CD8-positive, alpha-beta memory T cell (primary cell): ENCODE results near the gene BMPR1B. TPM values are rescaled to one million over a fixed set of nuclear protein-coding genes. Genes with fewer than 3 reads are reported as not detected.

Source experiments
- CTCF ChIA-PET: fragments of 350-600 bp; sonication (Branson Sonifier 250); formaldehyde crosslinking; loops from one replicate; lab custom pipeline; 2021; ENCODE audit warnings: antibody characterized with exemption; lab: Charles Lee
- POLR2A ChIA-PET: fragments of 350-600 bp; sonication (Branson Sonifier 250); formaldehyde crosslinking; loops from one replicate; lab custom pipeline; 2021; ENCODE audit warnings: antibody characterized with exemption; lab: Charles Lee
- DNase-seq, 5 donors: peaks; one replicate each; pipeline versions ENCODE4 v3.0.0 to v3.0.0-alpha.2; 2020 to 2022; ENCODE audit warnings: mixed read lengths in 1 of 5
- H3K27ac ChIP-seq: one replicate; pipeline ENCODE4 v1.7.0; 2013; ENCODE audit warnings: low read depth, mild to moderate bottlenecking, low read length, moderate library complexity
- H3K27me3 ChIP-seq: 2 replicates; pipeline ENCODE4 v1.7.0; 2013; ENCODE audit warnings: low read length, mild to moderate bottlenecking; ENCODE audit not compliant: insufficient read depth, poor library complexity, severe bottlenecking
- H3K36me3 ChIP-seq: 2 replicates; pipeline ENCODE4 v1.7.0; 2013; ENCODE audit warnings: mild to moderate bottlenecking, low read length, moderate library complexity; ENCODE audit not compliant: insufficient read depth
- H3K4me1 ChIP-seq: 2 replicates; pipeline ENCODE4 v1.7.0; 2013; ENCODE audit warnings: mild to moderate bottlenecking, low read length, moderate library complexity; ENCODE audit not compliant: insufficient read depth
- H3K4me3 ChIP-seq: 2 replicates; pipeline ENCODE4 v1.7.0; 2013; ENCODE audit warnings: mild to moderate bottlenecking, low read length
- H3K9me3 ChIP-seq: 2 replicates; pipeline ENCODE4 v1.7.0; 2013; ENCODE audit warnings: mild to moderate bottlenecking, low read length
- H3K27ac Mint-ChIP-seq, 8 donors: one replicate each; pipeline ENCODE4 v1.8.0; 2020 to 2021; ENCODE audit warnings: mixed read lengths in 8 of 8, mild to moderate bottlenecking in 6 of 8, inconsistent platforms in 3 of 8, moderate library complexity in 3 of 8
- H3K27me3 Mint-ChIP-seq, 2 donors: one replicate each; pipeline ENCODE4 v1.8.0; 2020 to 2021; ENCODE audit warnings: mixed read lengths in 2 of 2, mild to moderate bottlenecking in 1 of 2, moderate library complexity in 1 of 2
- H3K36me3 Mint-ChIP-seq, 3 donors: one replicate each; pipeline ENCODE4 v1.8.0; 2020 to 2021; ENCODE audit warnings: mixed read lengths in 3 of 3, inconsistent platforms in 1 of 3, mild to moderate bottlenecking in 1 of 3
- H3K4me1 Mint-ChIP-seq, 3 donors: one replicate each; pipeline ENCODE4 v1.8.0; 2020 to 2021; ENCODE audit warnings: mixed read lengths in 3 of 3, inconsistent platforms in 1 of 3, mild to moderate bottlenecking in 1 of 3
- H3K4me3 Mint-ChIP-seq, 7 donors: one replicate each; pipeline ENCODE4 v1.8.0; 2020 to 2021; ENCODE audit warnings: mixed read lengths in 7 of 7, mild to moderate bottlenecking in 6 of 7, moderate library complexity in 4 of 7, inconsistent platforms in 2 of 7
- H3K9me3 Mint-ChIP-seq, 5 donors: one replicate each; pipeline ENCODE4 v1.8.0; 2020 to 2022; ENCODE audit warnings: mixed read lengths in 5 of 5, mild to moderate bottlenecking in 3 of 5, moderate library complexity in 2 of 5, inconsistent platforms in 1 of 5
- polyA plus RNA-seq: library from polyadenylated mRNA; unstranded; fragments of 300-500 nt; fragmentation: Illumina TruSeq; gene quantifications from one replicate; pipeline ENCODE4 v1.2.3, GENCODE V29; 2021
- total RNA-seq, 2 experiments: library from RNA; stranded (reverse); gene quantifications; one replicate each; pipeline ENCODE4 v1.2.3, GENCODE V29; 2021

The BMPR1B gene
- total and polyA plus RNA-seq, 3 experiments from 2014 or later, result 0.14 TPM; not detected in 2

DNA sequence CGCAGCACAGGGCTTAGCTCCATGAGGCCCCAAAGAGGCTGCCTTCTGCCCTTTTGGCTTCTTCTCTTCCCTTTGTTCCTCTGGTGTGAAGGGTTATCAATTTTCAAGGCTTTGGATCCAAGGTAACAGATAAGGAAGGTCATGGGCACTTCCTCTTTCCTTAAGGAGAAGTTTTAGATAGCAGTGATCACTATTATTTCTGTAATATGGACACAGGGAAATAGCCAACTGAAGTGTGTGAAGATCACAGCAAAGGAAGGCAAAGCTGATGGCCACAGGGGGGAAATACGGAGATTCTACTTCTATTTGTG, 424.2 kb downstream of the BMPR1B start:
- no peak overlapping the region for H3K4me3 ChIP-seq
- no peaks in the 10 kb centered on the region for H3K9me3 ChIP-seq
- H3K4me1 ChIP-seq, result no peaks in the 10 kb centered on the region
- ChIA-PET CTCF (no interaction called here), POLR2A (no interaction called here)
- no peaks in the 10 kb centered on the region for H3K36me3 ChIP-seq
- Mint-ChIP-seq H3K27ac (peak overlapping the region in 1 of 8 donors; percentile 10), H3K4me1 (peaks cover 0 to 2% (median 0%) of the 10 kb centered on the region in 3 donors), H3K27me3 (peaks cover 5 to 8% of the 10 kb centered on the region in 2 donors), H3K36me3 (no peaks in the 10 kb centered on the region), H3K9me3 (peaks cover 0 to 6% (median 4%) of the 10 kb centered on the region in 5 donors), H3K4me3 (no peak overlapping the region)
- H3K27me3 ChIP-seq, result no peaks in the 10 kb centered on the region
- H3K27ac ChIP-seq, result no peak overlapping the region
- DNase-seq, result no peak

DNA sequence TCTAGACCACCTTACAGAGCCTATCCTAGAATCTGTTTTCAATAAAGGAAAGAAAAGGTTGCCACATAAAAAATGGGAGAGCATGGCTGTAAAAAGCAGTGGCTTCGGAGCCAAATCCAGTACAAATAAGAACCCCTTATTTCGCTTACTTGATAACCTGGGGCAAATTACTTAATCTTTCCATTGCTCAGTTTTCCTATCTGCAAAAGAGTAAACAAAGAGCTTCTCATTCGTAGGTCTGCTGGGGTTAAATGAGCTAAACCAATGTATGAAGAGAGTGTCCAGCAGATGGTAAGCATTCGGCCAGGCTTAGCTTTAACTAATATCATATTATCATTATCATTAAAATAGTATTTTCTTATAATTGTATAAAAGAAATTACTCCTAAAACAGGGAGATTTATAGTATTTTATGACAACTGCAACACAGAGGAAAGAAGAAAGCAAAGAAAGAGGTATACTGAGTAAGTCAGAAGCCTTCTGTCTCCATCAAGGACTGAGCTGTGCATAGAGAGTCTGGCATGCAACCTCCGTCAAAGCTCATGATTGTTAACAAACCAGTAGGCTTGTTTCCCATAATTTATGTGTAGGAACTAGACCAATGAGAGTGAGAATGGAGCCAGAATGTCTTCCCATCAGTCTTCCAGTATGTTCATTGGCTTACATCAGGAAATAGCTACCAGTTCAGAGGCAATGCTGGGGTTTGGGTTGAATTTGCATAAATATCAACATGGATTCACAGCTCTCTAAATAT, 426.1 kb downstream of the BMPR1B start:
- no peaks in the 10 kb centered on the region for H3K9me3 Mint-ChIP-seq

DNA sequence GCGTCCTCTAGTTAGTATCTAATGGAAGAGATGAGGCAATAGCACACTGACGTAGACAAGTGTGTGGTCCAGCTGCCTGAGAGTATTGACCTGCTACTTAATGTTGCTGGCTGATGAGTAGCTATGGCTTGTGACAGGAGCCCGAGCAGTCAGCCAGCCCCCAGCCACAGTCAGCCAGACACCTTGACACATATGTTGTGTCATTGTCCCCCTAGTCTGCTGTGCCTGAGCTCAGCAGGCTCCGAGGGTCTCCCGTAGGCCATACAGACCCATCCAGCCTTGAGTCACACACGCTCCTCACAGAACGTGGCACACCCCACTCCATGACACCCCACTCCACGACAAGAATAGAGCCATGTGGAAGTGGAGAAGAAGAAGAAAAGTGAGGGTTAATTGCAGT, 428.9 kb downstream of the BMPR1B start:
- H3K4me1 ChIP-seq, result peaks cover 6% of the 10 kb centered on the region
- H3K27me3 Mint-ChIP-seq, result peaks cover 0 to 2% of the 10 kb centered on the region in 2 donors
- H3K27ac ChIP-seq, result no peak overlapping the region
- H3K36me3 ChIP-seq, result no peaks in the 10 kb centered on the region
- no peaks in the 10 kb centered on the region for H3K9me3 ChIP-seq
- H3K4me3 Mint-ChIP-seq, result no peak overlapping the region
- ChIA-PET POLR2A (no interaction called here), CTCF (no interaction called here)
- DNase-seq, result no peak
- H3K36me3 Mint-ChIP-seq, result no peaks in the 10 kb centered on the region
- peaks cover 0 to 3% (median 0%) of the 10 kb centered on the region in 5 donors for H3K9me3 Mint-ChIP-seq
- no peak overlapping the region for H3K4me3 ChIP-seq
- H3K4me1 Mint-ChIP-seq, result peaks cover 6 to 12% (median 10%) of the 10 kb centered on the region in 3 donors
- H3K27ac Mint-ChIP-seq, result peak overlapping the region in 1 of 8 donors; percentile 34
- H3K27me3 ChIP-seq, result no peaks in the 10 kb centered on the region

More for the DNA sequence above, 426.1 kb downstream of the BMPR1B start:
- POLR2A ChIA-PET, result no interaction called here
- no peak for DNase-seq
- H3K27me3 ChIP-seq, result no peaks in the 10 kb centered on the region
- Mint-ChIP-seq H3K4me1 (peaks cover 5 to 6% (median 6%) of the 10 kb centered on the region in 3 donors), H3K36me3 (no peaks in the 10 kb centered on the region), H3K27ac (no peak overlapping the region), H3K4me3 (no peak overlapping the region), H3K27me3 (peaks cover 5 to 8% of the 10 kb centered on the region in 2 donors)
- peaks cover 4% of the 10 kb centered on the region for H3K4me1 ChIP-seq
- H3K27ac ChIP-seq, result no peak overlapping the region
- CTCF ChIA-PET, result interaction anchor here (0.5 kb wide), 1 partner anchor 27 kb away, joined by 3 read pairs; no protein-coding TSS in a partner anchor
- H3K9me3 ChIP-seq, result no peaks in the 10 kb centered on the region
- H3K36me3 ChIP-seq, result no peaks in the 10 kb centered on the region
- H3K4me3 ChIP-seq, result no peak overlapping the region

- Histone ChIP-seq H3K9me3 (no peaks in the 10 kb centered on the region), H3K27me3 (no peaks in the 10 kb centered on the region), H3K4me3 (no peak overlapping the region), H3K27ac (no peak overlapping the region), H3K4me1 (peaks cover 6% of the 10 kb centered on the region), H3K36me3 (no peaks in the 10 kb centered on the region)
- CTCF ChIA-PET, result no interaction called here
- no peak overlapping the region for H3K4me3 Mint-ChIP-seq
- peak in 1 of 5 donors; percentile 10 for DNase-seq
- POLR2A ChIA-PET, result no interaction called here
- H3K36me3 Mint-ChIP-seq, result no peaks in the 10 kb centered on the region
- no peaks in the 10 kb centered on the region for H3K27me3 Mint-ChIP-seq
- peak overlapping the region in 3 of 8 donors; percentile 0 to 70 (median 54) for H3K27ac Mint-ChIP-seq
- peaks cover 0 to 5% (median 0%) of the 10 kb centered on the region in 5 donors for H3K9me3 Mint-ChIP-seq
- H3K4me1 Mint-ChIP-seq, result peaks cover 11 to 12% (median 11%) of the 10 kb centered on the region in 3 donors
These were observed 431.1 kb downstream of the BMPR1B start for GRCh38 chr4:95188701-95189370.

DNA sequence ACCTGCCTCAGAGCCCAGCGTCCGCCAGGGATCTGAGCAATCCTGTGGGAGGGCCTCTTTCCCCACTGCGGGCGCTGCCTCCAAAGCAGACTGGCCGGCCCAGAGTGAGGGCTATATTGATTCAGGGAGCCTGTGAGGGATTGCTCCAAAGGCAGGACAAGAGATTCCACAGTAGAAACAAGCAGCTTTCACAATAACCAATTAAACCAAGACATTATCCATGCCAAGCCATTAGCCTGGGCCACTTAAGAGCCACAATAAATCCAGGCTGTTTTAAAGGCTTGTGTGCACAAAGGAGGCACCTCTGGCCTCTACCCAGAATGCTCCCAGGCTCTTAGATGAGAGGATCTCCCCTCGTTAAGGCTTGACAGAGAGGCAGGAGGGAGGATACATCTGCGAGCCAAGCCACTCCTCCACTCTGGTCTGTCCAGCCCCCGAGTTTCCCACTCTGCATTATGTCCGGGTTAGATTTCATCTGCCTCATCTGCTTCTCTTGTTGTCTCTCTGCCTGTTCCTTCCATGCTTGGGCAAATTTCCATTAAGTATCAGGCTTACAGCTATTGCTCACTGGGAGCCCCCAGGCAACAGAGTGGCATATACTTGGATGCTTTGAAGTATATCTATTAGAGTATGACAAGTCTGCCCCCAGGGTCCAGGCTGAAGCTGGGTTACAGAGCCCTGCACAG, 433.1 kb downstream of the BMPR1B start:
- ChIA-PET POLR2A (no interaction called here), CTCF (no interaction called here)
- H3K36me3 Mint-ChIP-seq, result no peaks in the 10 kb centered on the region
- no peak overlapping the region for H3K27ac Mint-ChIP-seq
- no peak for DNase-seq
- no peaks in the 10 kb centered on the region for H3K36me3 ChIP-seq
- H3K9me3 Mint-ChIP-seq, result peaks cover 0 to 5% (median 0%) of the 10 kb centered on the region in 5 donors
- peaks cover 11 to 12% (median 11%) of the 10 kb centered on the region in 3 donors for H3K4me1 Mint-ChIP-seq
- no peaks in the 10 kb centered on the region for H3K9me3 ChIP-seq
- H3K4me3 Mint-ChIP-seq, result no peak overlapping the region
- no peaks in the 10 kb centered on the region for H3K27me3 ChIP-seq
- H3K4me3 ChIP-seq, result no peak overlapping the region
- no peak overlapping the region for H3K27ac ChIP-seq
- H3K27me3 Mint-ChIP-seq, result no peaks in the 10 kb centered on the region
- peaks cover 6% of the 10 kb centered on the region for H3K4me1 ChIP-seq

DNA sequence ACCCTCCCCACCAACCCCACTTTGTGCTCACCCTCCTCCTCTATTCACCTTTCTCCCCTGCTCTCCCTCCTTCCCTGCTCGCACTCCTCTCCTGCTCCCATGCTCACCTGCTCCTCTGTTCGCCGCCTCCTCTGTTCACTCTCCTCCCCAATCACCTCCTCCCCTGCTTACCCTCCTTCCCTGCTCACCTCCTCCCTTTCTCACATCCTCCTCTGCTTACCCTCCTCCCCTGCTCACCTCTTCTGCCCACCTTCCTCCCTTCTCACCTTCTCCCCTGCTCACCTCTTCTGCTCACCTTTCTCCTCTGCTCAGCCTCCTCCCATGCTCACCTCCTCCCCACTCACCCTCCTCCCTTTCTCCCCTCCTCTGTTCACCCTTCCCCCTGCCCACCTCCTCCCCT, 433.8 kb downstream of the BMPR1B start:
- no peaks in the 10 kb centered on the region for H3K27me3 ChIP-seq
- no peaks in the 10 kb centered on the region for H3K9me3 ChIP-seq
- no peak overlapping the region for H3K27ac ChIP-seq
- Mint-ChIP-seq H3K9me3 (peaks cover 0 to 5% (median 0%) of the 10 kb centered on the region in 5 donors), H3K4me3 (no peak overlapping the region), H3K4me1 (peaks cover 11 to 12% (median 11%) of the 10 kb centered on the region in 3 donors), H3K27ac (peak overlapping the region in 1 of 8 donors; percentile 12), H3K27me3 (no peaks in the 10 kb centered on the region), H3K36me3 (no peaks in the 10 kb centered on the region)
- ChIA-PET CTCF (no interaction called here), POLR2A (no interaction called here)
- no peaks in the 10 kb centered on the region for H3K36me3 ChIP-seq
- peaks cover 6% of the 10 kb centered on the region for H3K4me1 ChIP-seq
- no peak overlapping the region for H3K4me3 ChIP-seq
- DNase-seq, result no peak

GRCh38 chr4:95193391-95194224, 435.9 kb downstream of the BMPR1B start:
- DNase-seq, result no peak
- H3K4me1 ChIP-seq, result peaks cover 4% of the 10 kb centered on the region
- H3K36me3 ChIP-seq, result no peaks in the 10 kb centered on the region
- H3K27me3 ChIP-seq, result no peaks in the 10 kb centered on the region
- Mint-ChIP-seq H3K27ac (peak overlapping the region in 1 of 8 donors; percentile 2), H3K36me3 (no peaks in the 10 kb centered on the region), H3K4me3 (no peak overlapping the region), H3K27me3 (no peaks in the 10 kb centered on the region), H3K9me3 (peaks cover 0 to 6% (median 0%) of the 10 kb centered on the region in 5 donors), H3K4me1 (peaks cover 8 to 9% (median 9%) of the 10 kb centered on the region in 3 donors)
- POLR2A ChIA-PET, result no interaction called here
- H3K27ac ChIP-seq, result no peak overlapping the region
- CTCF ChIA-PET, result no interaction called here
- no peak overlapping the region for H3K4me3 ChIP-seq
- no peaks in the 10 kb centered on the region for H3K9me3 ChIP-seq
